SKM-1 (cell line): ENCODE results near the gene TMEM88.
"Not testable (repeated sequence)": the region's sequence is repeated elsewhere in the genome, so short reads cannot be mapped to it uniquely, and the experiment has no call there.

Experiments used
- DNase-seq: peaks from one replicate; lab custom pipeline; 2025; ENCODE audit not compliant: unreplicated experiment; lab: John Stamatoyannopoulos, UW

Gene TMEM88

GRCh38 chr17:7854851-7855659 is at the start of gene TMEM88:
Gene TMEM88 (plus strand): TSS chr17:7855066. CDS start chr17:7855075, 9 bp downstream.
- DNase-seq: no peak

DNA sequence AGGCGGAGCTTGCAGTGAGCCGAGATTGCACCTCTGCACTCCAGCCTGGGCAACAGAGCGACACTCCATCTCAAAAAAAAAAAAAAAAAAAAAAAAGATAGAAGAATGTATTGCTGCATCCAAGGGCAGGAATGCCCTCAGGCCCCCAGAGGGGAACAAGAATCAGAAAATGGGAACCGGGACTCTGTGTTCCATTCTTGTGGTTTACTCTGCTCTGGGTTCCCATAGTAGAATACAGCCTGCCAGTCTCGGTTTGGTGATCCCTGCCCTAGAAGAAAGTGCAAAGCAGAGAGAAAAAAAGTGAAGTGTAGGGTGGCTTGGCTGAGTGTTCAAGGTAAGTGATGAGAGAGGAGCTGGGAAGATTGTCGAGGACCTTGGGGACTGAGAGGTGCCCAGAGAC is 48.3 kb upstream of the TMEM88 start:
- no peak for DNase-seq

DNA sequence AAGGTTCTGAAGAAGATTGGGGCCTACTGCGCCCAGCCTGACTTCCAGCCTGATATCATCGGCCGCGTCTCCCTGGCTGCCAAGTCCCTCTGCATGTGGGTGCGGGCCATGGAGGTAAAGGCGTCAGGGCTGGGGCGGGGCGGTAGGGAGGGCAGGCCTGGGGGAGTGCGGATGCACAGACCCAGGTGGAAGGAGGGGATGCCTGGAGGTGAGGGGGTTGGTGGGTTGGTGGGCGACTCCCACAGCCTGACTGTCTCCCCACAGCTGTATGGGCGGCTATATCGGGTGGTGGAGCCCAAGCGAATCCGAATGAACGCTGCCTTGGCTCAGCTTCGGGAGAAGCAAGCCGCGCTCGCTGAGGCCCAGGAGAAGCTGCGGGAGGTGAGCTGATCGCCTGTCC is 47.7 kb upstream of the TMEM88 start:
- no peak for DNase-seq

GRCh38 chr17:7809086-7809790 is 45.6 kb upstream of the TMEM88 start:
- no peak for DNase-seq

- not testable (repeated sequence) for DNase-seq
These were observed 45.0 kb upstream of the TMEM88 start for GRCh38 chr17:7809791-7810343.

GRCh38 chr17:7811251-7811650 is 43.6 kb upstream of the TMEM88 start:
- no peak for DNase-seq

GRCh38 chr17:7814969-7815368 is 39.9 kb upstream of the TMEM88 start:
- DNase-seq: no peak

GRCh38 chr17:7816926-7817642 is 37.8 kb upstream of the TMEM88 start:
- DNase-seq: no peak

GRCh38 chr17:7817643-7817964 is 37.3 kb upstream of the TMEM88 start:
- DNase-seq: no peak

DNA sequence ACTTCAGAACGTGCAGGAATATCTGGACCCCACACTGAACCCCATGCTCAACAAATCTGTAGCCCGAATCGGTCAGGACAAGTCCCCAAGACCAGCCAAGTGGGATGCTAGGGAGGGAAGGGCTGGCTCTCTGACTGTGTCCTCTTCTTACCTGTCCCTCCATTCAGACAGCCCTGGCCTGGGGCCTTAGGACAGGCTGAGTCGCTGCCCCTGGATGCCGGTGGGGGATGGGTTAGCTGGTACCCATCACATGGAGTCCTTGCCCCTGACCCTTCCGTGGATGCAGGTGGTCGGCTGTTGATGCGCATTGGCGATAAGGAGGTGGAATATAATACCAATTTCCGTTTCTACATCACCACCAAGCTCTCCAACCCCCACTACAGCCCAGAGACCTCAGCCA is 36.8 kb upstream of the TMEM88 start:
- DNase-seq: no peak

GRCh38 chr17:7818746-7819645 is 35.9 kb upstream of the TMEM88 start:
- DNase-seq: no peak

DNA sequence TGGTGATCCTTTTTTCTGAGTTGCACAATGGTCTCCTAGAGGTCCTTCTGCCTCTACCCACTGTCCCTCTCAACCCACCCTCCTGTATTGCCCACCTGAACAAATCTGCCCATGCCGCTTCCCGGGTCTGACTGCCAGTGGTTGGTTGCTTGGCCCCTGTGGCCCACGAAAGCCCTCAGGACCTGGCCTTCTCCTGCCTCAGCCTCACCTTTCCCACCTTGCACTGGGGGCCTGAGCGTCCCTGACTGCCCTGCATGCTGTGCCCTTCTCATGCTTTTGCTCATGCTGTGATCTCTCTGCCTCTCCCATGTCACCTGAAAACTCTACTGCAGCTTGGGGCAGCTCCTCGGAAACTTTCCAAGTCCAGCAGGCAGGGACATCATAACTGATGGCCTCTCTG is 34.6 kb upstream of the TMEM88 start:
- no peak for DNase-seq

- no peak for DNase-seq
These were observed 32.7 kb upstream of the TMEM88 start for GRCh38 chr17:7822126-7822525.

GRCh38 chr17:7823581-7824001 is 31.3 kb upstream of the TMEM88 start:
- DNase-seq: no peak

DNA sequence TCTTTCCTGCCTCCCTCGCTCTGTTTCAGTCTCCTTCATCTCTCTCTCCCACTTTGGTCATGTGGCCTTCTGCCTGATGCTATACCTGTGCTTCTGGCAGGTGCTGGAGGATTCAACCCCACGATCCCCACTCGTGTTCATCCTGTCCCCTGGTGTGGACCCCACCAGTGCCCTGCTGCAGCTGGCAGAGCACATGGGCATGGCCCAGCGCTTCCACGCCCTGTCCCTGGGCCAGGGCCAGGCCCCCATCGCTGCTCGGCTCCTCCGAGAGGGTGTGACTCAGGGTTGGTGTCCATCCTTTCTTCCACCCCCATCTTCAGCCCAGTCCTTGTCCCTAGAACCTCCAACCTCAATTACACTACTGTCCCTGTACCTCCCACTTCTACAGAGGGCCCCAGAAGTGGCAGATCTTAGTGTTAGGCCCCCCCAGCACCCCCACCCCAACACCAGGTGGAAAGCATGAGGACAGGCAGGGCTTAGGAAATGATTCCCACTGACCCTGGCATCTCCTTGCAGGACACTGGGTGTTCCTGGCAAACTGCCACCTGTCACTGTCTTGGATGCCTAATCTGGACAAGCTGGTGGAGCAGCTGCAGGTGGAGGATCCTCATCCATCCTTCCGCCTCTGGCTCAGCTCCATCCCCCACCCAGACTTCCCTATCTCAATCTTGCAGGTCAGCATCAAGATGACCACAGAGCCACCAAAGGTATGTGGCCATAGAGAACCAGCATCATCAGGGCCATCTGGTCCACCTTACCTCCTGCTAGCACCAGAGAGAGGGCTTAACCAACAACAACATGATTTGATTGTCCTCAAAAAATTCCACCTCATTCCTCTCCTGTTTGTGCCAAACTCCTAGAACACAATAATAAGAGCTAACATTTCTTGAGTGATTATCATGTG is 30.6 kb upstream of the TMEM88 start:
- no peak for DNase-seq

DNA sequence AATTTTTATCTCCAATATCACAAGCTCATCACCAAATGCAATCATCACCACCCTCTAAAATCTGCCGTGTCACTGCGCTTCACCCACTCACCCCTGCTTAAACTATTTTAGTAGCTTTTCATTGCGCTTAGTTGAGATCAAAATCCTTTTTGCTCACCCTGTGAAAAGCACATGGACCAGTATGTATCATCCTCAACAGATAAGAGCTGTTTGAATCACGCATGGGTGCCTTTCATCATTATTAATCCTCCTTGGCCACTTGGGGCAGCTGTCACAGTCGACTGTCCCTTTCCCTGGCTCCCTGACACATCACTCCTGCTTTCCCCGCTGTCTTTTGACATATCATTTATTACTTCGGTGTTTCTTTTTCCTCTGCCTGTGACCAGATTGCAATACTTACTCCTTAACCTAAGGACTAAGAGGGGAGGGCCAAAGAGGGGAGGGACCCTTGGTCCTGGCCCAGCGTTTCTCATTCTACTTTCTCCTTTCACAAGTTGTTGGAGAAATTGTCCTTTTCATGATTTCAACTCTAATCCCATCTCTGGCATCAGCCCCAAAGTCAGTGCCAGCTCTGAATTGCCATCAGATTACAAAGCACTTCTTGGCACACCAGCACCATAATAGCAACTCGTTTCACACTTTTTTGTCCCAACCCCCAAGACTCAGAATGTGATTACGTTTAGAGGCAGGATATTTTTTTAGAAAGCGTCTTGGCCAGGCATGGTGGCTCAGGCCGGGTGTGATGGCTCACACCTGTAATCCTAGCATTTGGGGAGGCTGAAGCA is 29.5 kb upstream of the TMEM88 start:
- no peak for DNase-seq

DNA sequence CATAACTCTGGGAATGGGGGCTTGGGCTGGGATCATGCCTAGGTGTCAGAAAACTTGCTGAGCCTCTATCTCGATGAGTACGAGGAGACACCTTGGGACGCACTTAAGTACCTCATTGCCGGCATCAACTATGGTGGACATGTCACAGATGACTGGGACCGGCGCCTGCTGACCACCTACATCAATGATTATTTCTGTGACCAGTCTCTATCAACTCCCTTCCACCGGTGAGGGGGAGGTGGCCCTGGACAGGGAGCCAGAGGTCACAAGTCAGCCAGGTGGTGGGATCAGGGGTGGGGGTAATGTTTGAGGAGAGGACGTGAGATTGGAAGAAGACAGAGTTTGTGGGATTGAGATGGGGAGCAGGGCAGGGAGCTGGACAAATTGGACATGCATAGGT is 24.2 kb upstream of the TMEM88 start:
- DNase-seq: no peak

GRCh38 chr17:7831233-7831632 is 23.6 kb upstream of the TMEM88 start:
- no peak for DNase-seq

DNA sequence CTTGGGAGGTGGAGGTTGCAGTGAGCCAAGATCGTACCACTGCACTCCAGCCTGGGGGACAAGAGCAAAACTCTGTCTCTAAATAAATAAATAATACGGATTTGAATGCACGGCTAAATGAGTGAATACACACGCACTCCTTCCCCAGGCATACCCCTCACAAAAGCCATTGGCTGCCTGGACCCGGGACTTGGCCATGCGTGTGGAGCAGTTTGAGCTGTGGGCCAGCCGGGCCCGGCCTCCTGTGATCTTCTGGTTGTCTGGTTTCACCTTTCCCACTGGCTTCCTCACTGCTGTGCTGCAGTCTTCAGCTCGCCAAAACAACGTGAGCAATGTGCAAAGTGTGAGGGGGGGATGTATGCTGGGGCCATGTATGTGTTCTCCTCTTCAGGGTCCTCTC is 22.4 kb upstream of the TMEM88 start:
- DNase-seq: no peak
